ENCODE results near the gene KIF25.

- no peak for TF ChIP-seq RFX5 (IDR thresholded peaks at IDR 0.05)
- no peak for TF ChIP-seq EP300 (IDR thresholded peaks at IDR 0.05)
- TF ChIP-seq ELK1 (IDR thresholded peaks at IDR 0.05; ENCODE audit: low read depth, low read length) = no peak
- TF ChIP-seq MYC (IDR thresholded peaks at IDR 0.05; ENCODE audit: borderline replicate concordance, low read length) = no peak
- TF ChIP-seq RAD21 (conservative IDR thresholded peaks at IDR 0.05 in 1 of 2, IDR thresholded peaks at IDR 0.05 in 1 of 2) = no peak
- TF ChIP-seq BHLHE40 (IDR thresholded peaks at IDR 0.05; ENCODE audit: low read depth, low read length) = no peak
Measured at GRCh38 chr6:168049706-168050224, 52.3 kb downstream of the KIF25 start.

Measured in A549 (cell line).